Testis (tissue), 3 donors: ENCODE results near the gene FOXRED2. TPM values are rescaled to one million over a fixed set of nuclear protein-coding genes. Genes with fewer than 3 reads are reported as not detected.
"Not testable (repeated sequence)": the region's sequence is repeated elsewhere in the genome, so short reads cannot be mapped to it uniquely, and the experiment has no call there.

Source experiments
- DNase-seq: peaks from one replicate; pipeline ENCODE4 v3.0.0-alpha.2; 2019
- H3K27ac ChIP-seq, 2 donors: fragments of 200-600 bp; sonication (generic); one replicate each; pipeline ENCODE4 v1.5.1; 2019
- H3K27me3 ChIP-seq: fragments of 200-600 bp; sonication (generic); one replicate; pipeline ENCODE4 v1.5.1; 2019
- H3K36me3 ChIP-seq: fragments of 200-600 bp; sonication (generic); one replicate; pipeline ENCODE4 v1.5.1; 2017; ENCODE audit warnings: low read depth; ENCODE audit errors: missing control alignments
- H3K4me1 ChIP-seq: fragments of 200-600 bp; sonication (generic); one replicate; pipeline ENCODE4 v1.5.1; 2019
- H3K4me3 ChIP-seq, 2 donors: fragments of 200-600 bp; sonication (generic); one replicate each; pipeline ENCODE4 v1.5.1; 2017 to 2019
- H3K9me3 ChIP-seq: fragments of 200-600 bp; sonication (generic); one replicate; pipeline ENCODE4 v1.5.1; 2017
- CTCF ChIP-seq, 3 experiments: fragments of 450-650 bp in 2 of 3; fragments of 200-600 bp in 1 of 3; sonication (generic) in 1 of 3; IDR thresholded peaks; one replicate each; pipeline ENCODE4 v1.5.1; 2016 to 2019; ENCODE audit warnings: antibody characterized with exemption in 3 of 3, mild to moderate bottlenecking in 2 of 3, moderate library complexity in 1 of 3
- POLR2A ChIP-seq: fragments of 450-650 bp; IDR thresholded peaks from one replicate; pipeline ENCODE4 v1.6.1; 2017; ENCODE audit warnings: antibody characterized with exemption, mild to moderate bottlenecking, moderate library complexity
- WGBS, 2 donors: methylation state at CpG; one replicate each; pipeline ENCODE4 v1.1.5; 2018; 5-methylcytosine and 5-hydroxymethylcytosine counted together
- intact Hi-C: fragments of 100-400 bp; cut with DNase I; formaldehyde crosslinking; loops from one replicate; pipeline ENCODE4 v1.15.1; 2023; ENCODE audit warnings: low total_unique reads
- polyA plus RNA-seq: library from polyadenylated mRNA; stranded (reverse); fragments of 350-450 nt; fragmentation: Illumina TruSeq; extraction: RNeasy Lipid Tissue Mini Kit (QIAGEN cat#74804); gene quantifications from one replicate; pipeline ENCODE4 v1.2.3, GENCODE V29; 2014; ENCODE audit warnings: low read depth, low replicate concordance; ENCODE audit not compliant: insufficient read depth
- total RNA-seq, 2 donors: library from RNA; depleted of rRNA; stranded (reverse); fragments of >200 nt; gene quantifications; one replicate each; pipeline ENCODE4 v1.2.3, GENCODE V29; 2016

The FOXRED2 gene
- total and polyA plus RNA-seq, 3 donors from 2014 or later, result 17.7 to 34.6 (median 23.8) TPM

- H3K4me3 ChIP-seq, result peak overlapping the region; percentile 61 to 69
- 56 to 64% methylated on average over 16 to 21 of the region's 21 CpGs for WGBS, 2 donors
These were observed 51.0 kb downstream of the FOXRED2 start for GRCh38 chr22:36455571-36456463.

GRCh38 chr22:36454916-36455570 lies 51.8 kb downstream of the FOXRED2 start:
- intact Hi-C loops, result loop anchor here (10.0 kb wide), 1 partner anchor 70 kb away; the partner anchor contains the start of gene MYH9
- H3K36me3 ChIP-seq, result no peaks in the 10 kb centered on the region
- H3K9me3 ChIP-seq, result no peaks in the 10 kb centered on the region
- no peaks in the 10 kb centered on the region for H3K27me3 ChIP-seq
- peak; percentile 94 for DNase-seq
- H3K4me1 ChIP-seq, result peaks cover 19% of the 10 kb centered on the region
- WGBS, 2 donors, result 0 to 1% methylated on average over 16 to 25 of the region's 61 CpGs
- H3K27ac ChIP-seq, result peak overlapping the region; percentile 87
- H3K4me3 ChIP-seq, result peak overlapping the region; percentile 61 to 69
- TF ChIP-seq CTCF (IDR thresholded peaks at IDR 0.05) (peak in 1 of 3 experiments; percentile 5), POLR2A (peak; percentile 53)

More at GRCh38 chr22:36455571-36456463, 51.0 kb downstream of the FOXRED2 start:
- DNase-seq, result no peak
- Histone ChIP-seq H3K27me3 (no peaks in the 10 kb centered on the region), H3K4me1 (peaks cover 19% of the 10 kb centered on the region), H3K36me3 (no peaks in the 10 kb centered on the region), H3K9me3 (no peaks in the 10 kb centered on the region), H3K27ac (peak overlapping the region; percentile 87)
- intact Hi-C loops, result loop anchor here (10.0 kb wide), 1 partner anchor 71 kb away; the partner anchor contains the start of gene MYH9
- TF ChIP-seq CTCF (IDR thresholded peaks at IDR 0.05), result no peak
- no peak for TF ChIP-seq POLR2A

- peaks cover 19% of the 10 kb centered on the region for H3K4me1 ChIP-seq
- H3K36me3 ChIP-seq, result no peaks in the 10 kb centered on the region
- no peaks in the 10 kb centered on the region for H3K9me3 ChIP-seq
- H3K4me3 ChIP-seq, result no peak overlapping the region
- H3K27ac ChIP-seq, result peak overlapping the region in 1 of 2 donors; percentile 41
- intact Hi-C loops, result loop anchor here (10.0 kb wide), 1 partner anchor 69 kb away; the partner anchor contains the start of gene MYH9
- no peak for DNase-seq
- no peaks in the 10 kb centered on the region for H3K27me3 ChIP-seq
- 65 to 73% methylated on average over 12 to 16 of the region's 16 CpGs for WGBS, 2 donors
- no peak for TF ChIP-seq POLR2A
- no peak for TF ChIP-seq CTCF (IDR thresholded peaks at IDR 0.05)
These were observed 52.9 kb downstream of the FOXRED2 start for GRCh38 chr22:36453855-36454378.

GRCh38 chr22:36452978-36453607 lies 53.7 kb downstream of the FOXRED2 start:
- peaks cover 18% of the 10 kb centered on the region for H3K4me1 ChIP-seq
- H3K27ac ChIP-seq, result peak overlapping the region in 1 of 2 donors; percentile 72
- intact Hi-C loops, result loop anchor here (10.0 kb wide), 1 partner anchor 68 kb away; the partner anchor contains the start of gene MYH9

More at GRCh38 chr22:36452978-36453607, 53.7 kb downstream of the FOXRED2 start:
- 82% methylated on average over 5 of the region's 5 CpGs for WGBS, 2 donors
- H3K27me3 ChIP-seq, DNase-seq, H3K9me3 ChIP-seq, H3K36me3 ChIP-seq, H3K4me3 ChIP-seq: not testable (repeated sequence)
